Left hindlimb (tissue), 1 donor: Measurements from ENCODE around the gene ST8SIA6.

Source experiments
- DNase-seq: peaks from one replicate; pipeline ENCODE4 v3.0.0-alpha.2; 2018

The ST8SIA6 gene

GRCh38 chr10:17383801-17384555 lies 70.4 kb downstream of the ST8SIA6 start:
- DNase-seq = no peak

GRCh38 chr10:17381502-17382142 lies 72.8 kb downstream of the ST8SIA6 start:
- no peak for DNase-seq

- DNase-seq = no peak
Observed at GRCh38 chr10:17380888-17381287, 73.5 kb downstream of the ST8SIA6 start.

- no peak for DNase-seq
Observed at GRCh38 chr10:17380016-17380415, 74.4 kb downstream of the ST8SIA6 start.

GRCh38 chr10:17379151-17379690 lies 75.2 kb downstream of the ST8SIA6 start:
- DNase-seq = no peak

- DNase-seq = no peak
Observed at GRCh38 chr10:17375936-17376584, 78.3 kb downstream of the ST8SIA6 start.

GRCh38 chr10:17368708-17369272 lies 85.6 kb downstream of the ST8SIA6 start:
- DNase-seq = no peak

GRCh38 chr10:17366705-17367104 lies 87.7 kb downstream of the ST8SIA6 start:
- no peak for DNase-seq

- DNase-seq = no peak
Observed at GRCh38 chr10:17365402-17365801, 89.0 kb downstream of the ST8SIA6 start.

GRCh38 chr10:17358461-17358860 lies 95.9 kb downstream of the ST8SIA6 start:
- no peak for DNase-seq

GRCh38 chr10:17357781-17358180 lies 96.6 kb downstream of the ST8SIA6 start:
- no peak for DNase-seq

GRCh38 chr10:17356820-17357219 lies 97.6 kb downstream of the ST8SIA6 start:
- no peak for DNase-seq

- DNase-seq = no peak
Observed at GRCh38 chr10:17354781-17355180, 99.6 kb downstream of the ST8SIA6 start.

- DNase-seq = no peak
Observed at GRCh38 chr10:17353568-17354300, 100.7 kb downstream of the ST8SIA6 start.

- no peak for DNase-seq
Observed at GRCh38 chr10:17352583-17352982, 101.8 kb downstream of the ST8SIA6 start.

- DNase-seq = no peak
Observed at GRCh38 chr10:17351506-17351905, 102.9 kb downstream of the ST8SIA6 start.

GRCh38 chr10:17349717-17350116 lies 104.7 kb downstream of the ST8SIA6 start:
- DNase-seq = no peak

GRCh38 chr10:17348501-17349349 lies 105.7 kb downstream of the ST8SIA6 start:
- peak; percentile 80 for DNase-seq

GRCh38 chr10:17348011-17348500 lies 106.3 kb downstream of the ST8SIA6 start:
- no peak for DNase-seq

- DNase-seq = no peak
Observed at GRCh38 chr10:17344206-17344605, 110.2 kb downstream of the ST8SIA6 start.

GRCh38 chr10:17343118-17343517 lies 111.3 kb downstream of the ST8SIA6 start:
- DNase-seq = no peak
